HG03039 (cell line): Measurements from ENCODE around the gene PLXNA2.

ENCODE experiments used
- ATAC-seq: cut with Tn5 transposase; IDR thresholded peaks from one replicate; pipeline ENCODE4 v1.9.1; 2021; ENCODE audit warnings: mild to moderate bottlenecking, moderate library complexity; ENCODE audit not compliant: unreplicated experiment

The PLXNA2 gene, protein sequence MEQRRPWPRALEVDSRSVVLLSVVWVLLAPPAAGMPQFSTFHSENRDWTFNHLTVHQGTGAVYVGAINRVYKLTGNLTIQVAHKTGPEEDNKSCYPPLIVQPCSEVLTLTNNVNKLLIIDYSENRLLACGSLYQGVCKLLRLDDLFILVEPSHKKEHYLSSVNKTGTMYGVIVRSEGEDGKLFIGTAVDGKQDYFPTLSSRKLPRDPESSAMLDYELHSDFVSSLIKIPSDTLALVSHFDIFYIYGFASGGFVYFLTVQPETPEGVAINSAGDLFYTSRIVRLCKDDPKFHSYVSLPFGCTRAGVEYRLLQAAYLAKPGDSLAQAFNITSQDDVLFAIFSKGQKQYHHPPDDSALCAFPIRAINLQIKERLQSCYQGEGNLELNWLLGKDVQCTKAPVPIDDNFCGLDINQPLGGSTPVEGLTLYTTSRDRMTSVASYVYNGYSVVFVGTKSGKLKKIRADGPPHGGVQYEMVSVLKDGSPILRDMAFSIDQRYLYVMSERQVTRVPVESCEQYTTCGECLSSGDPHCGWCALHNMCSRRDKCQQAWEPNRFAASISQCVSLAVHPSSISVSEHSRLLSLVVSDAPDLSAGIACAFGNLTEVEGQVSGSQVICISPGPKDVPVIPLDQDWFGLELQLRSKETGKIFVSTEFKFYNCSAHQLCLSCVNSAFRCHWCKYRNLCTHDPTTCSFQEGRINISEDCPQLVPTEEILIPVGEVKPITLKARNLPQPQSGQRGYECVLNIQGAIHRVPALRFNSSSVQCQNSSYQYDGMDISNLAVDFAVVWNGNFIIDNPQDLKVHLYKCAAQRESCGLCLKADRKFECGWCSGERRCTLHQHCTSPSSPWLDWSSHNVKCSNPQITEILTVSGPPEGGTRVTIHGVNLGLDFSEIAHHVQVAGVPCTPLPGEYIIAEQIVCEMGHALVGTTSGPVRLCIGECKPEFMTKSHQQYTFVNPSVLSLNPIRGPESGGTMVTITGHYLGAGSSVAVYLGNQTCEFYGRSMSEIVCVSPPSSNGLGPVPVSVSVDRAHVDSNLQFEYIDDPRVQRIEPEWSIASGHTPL (N-terminal part only)

DNA sequence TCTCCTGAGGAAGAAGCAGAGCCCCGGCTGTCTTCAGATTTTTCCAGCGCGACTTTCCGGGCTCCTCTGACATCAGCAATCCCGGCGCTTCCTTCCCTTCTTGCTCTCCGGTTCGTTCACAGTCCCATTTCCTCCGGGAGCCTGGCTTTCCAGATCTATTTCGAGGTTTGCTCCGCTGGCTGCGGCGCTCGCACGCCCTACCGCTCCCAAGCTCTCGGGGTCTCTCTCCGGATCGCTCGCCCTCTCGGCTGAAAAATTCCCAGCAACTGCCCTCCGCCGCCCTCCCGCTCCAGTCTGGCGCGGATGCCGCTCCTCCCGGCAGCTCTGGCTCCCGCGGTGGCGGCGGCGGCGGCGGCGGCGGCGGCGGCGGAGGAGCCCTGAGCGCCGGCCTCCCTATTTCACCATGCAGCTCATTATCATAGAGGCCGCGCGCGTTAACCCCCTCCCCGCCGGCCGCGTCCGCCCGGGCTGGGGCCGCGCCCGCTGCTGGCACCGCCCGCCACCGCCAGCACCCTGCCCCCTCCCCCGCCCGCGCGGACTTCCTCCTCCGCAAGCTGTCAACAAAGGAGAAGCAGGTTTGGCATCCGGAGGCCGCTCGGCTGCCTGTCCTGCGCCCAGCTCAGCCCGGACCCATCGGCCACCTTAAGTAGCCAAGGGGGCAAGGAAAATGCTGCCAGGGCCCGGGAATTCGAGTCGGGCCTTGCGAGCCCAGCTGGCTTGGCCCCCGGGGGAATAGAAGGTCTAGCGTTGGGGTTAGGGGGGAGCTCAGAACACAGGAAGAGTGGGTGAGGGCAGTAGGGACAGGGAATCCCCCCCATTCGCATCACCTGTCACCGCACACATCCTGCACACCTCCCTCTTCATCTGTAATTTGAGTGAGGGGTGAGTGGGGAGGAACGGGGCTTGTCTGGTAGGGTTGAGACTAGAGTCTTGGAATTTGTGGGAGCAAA is at the start of gene PLXNA2:
PLXNA2 (minus strand) TSS at position 418 of the 950 bp plus-strand sequence. CDS start 26,462 bp downstream, outside the sequence.
- peak; percentile 45 for ATAC-seq

- no peak for ATAC-seq
These were observed 48.7 kb upstream of the PLXNA2 start for GRCh38 chr1:208292908-208293307.

- ATAC-seq = no peak
These were observed 47.9 kb upstream of the PLXNA2 start for GRCh38 chr1:208291923-208292711.

DNA sequence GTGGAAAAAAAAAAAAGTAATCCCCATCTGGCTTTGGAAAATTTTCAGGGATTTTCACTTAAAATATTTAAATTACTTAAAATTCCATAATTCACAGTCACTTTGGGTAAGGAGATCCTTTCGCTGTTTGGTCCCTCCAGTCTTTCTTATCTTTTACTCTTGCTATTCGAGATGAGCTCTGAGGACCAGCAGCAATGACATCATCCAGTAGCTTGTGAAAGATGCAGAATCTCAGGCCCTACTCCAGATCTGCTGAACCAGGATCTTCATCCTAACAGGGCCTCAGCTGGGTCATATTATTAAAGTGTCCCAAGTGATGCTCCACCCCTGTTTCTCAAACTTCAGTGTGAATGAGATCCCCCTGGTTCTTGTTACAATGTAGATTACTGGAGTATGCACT is 46.9 kb upstream of the PLXNA2 start:
- ATAC-seq = no peak

DNA sequence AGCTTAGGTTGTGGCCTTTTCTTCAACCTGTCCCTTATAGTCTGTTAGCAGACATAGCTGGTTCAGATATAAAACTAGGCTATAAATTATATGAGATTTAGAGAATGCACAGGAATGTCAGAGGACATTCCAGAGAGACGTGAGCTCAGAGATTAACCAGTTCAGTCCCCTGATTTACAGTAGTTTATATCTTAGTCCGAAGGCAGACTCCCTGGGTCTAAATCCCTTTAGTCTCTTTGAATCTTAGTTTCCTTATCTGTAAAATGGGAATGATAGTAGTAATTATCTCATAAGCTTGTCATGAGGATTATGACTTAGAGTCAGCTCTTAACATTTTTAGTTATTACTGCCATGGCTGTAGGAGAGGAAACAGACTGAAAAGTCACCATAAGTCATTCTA is 45.5 kb upstream of the PLXNA2 start:
- no peak for ATAC-seq

GRCh38 chr1:208288495-208288894 is 44.3 kb upstream of the PLXNA2 start:
- ATAC-seq = no peak

DNA sequence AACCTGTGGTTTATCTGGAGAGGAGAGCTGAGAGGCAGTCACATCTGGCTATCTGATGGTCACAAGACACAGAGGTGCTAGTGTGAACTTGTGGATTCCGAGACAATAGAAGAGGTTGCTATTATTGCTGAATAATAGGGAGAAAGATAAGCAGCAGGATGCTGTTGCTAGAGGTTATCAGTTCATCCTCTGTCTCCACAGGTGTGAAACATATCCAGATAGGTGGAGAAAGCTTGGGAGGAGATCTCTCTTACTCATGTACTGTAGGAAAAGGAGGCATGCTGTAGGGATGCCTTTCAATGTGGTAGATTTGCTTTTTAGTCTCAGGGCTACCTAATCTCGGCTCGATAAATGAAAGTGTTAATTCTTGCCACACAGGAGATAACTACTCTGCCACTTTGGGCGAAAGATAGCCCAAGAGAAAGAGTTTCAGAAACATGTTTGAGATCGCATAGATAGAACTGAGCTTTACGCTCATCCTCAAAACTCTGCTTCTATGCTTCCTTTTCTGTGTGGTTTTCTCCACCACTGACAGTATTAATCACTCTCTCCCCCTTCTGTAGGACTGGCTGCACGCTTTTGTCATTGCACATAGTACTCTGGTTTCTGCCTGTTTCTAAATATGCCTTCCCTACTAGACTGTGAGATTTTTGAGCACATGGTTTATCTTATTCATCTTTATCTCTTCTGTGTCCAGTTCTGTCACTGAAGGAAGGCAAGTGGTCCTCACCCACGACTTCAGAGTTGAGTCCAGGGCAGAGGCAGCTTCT is 36.7 kb upstream of the PLXNA2 start:
- ATAC-seq = no peak

DNA sequence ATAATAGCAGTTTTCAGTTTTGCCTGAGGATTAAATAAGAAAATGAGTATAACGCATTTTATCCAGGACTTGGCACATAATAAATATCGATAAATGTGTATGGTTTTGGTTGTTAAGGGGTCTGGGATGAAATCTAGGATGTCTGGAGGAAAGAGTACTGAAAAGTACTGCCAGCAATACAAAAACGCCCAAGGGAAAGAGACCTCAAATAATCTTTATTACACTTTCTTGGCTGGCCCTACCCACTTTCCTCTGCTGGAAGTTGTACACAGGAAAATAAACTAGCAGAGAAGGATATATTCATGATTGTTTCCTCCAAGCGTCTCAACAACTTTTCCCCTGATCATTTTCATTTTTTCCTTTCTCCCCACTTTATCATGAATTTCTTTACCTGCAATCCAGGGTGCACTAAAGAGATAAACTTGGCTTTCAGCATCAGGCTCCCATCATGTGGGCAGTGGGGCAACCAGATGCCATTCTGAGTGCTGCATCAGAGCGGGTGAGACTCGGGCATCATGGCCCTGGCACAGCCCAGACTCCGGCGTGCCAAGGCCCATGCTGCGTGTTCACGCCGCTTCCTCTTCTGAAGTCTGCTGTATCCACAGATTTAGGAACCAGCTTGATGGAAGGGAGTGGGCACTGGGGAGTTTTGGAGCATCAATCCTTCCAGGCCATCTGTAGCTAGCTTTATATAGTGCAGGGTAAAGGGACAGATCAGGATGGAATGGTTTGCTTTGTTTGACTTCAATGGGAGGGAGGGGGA is 35.8 kb upstream of the PLXNA2 start:
- no peak for ATAC-seq

DNA sequence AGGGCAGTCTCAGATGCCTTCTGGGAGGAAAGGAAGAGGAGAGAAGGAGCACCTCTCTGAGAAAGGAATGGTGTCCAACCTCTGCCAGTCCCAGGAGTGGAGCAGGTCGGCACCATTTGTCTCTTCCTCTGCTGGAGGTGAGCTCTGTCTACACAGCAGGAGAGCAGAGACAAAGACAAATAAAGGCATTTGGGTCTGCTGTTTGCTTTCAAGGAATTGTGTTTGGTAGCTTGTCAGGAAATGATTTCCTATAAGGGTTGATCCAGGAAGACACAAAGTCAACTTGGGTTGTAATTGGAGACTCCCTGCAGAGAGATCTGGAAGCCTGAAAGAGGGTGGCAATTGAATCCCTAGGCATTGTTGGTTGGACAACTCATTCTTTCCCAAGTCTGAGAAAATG is 34.5 kb upstream of the PLXNA2 start:
- no peak for ATAC-seq

- ATAC-seq = no peak
These were observed 32.7 kb upstream of the PLXNA2 start for GRCh38 chr1:208276757-208277435.

- ATAC-seq = no peak
These were observed 30.9 kb upstream of the PLXNA2 start for GRCh38 chr1:208275083-208275482.

- no peak for ATAC-seq
These were observed 29.3 kb upstream of the PLXNA2 start for GRCh38 chr1:208273386-208274017.

DNA sequence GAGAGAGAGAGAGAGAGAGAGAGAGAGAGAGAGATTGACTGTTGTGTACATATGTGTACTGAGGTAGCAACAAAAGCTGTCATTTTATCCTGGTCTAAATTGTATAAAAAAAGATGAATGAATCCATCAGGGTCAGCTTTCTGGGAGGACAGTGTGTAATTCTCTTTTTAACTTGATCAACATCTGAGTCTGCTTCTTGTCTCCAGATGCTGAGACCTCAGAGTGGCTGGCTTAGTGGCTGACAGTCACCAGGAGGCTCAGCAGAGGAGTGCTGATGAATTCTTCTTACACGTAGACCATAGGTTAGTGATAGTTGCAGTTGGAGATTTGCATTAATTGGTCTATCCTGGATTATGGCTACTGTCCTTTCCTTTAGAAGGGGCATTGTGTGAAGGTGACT is 28.5 kb upstream of the PLXNA2 start:
- ATAC-seq = no peak

GRCh38 chr1:208272311-208272710 is 28.1 kb upstream of the PLXNA2 start:
- no peak for ATAC-seq

- no peak for ATAC-seq
These were observed 27.1 kb upstream of the PLXNA2 start for GRCh38 chr1:208271236-208271635.

DNA sequence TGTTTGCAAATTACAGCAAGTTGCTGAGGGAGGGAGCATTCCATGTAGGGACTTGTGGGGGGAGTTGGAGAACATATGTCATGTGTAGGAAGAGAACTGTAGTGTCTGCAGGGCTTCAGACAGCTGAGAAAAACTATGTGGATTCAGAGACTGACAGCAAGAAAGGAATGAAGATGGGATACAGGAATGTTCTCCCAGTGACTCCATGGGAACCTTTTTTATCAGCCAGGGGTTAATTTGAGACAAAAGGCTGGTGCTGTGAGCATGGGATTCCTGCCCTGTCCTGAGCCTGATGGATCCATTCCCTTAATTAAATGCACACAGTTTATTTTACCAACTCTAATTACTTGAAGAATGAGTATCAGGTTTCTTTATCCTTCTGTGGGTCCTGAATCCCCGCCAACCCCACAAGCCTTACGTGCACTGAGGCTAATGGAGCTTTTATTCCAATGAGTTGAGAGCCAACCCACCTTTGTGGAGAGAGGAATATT is 26.5 kb upstream of the PLXNA2 start:
- ATAC-seq = no peak

GRCh38 chr1:208269338-208269666 is 25.1 kb upstream of the PLXNA2 start:
- no peak for ATAC-seq
